ENCODE data around the gene ARHGEF25.
A peak's percentile ranks its signal among the peaks of the same experiment; 100 is the strongest.
"Not testable (repeated sequence)": the region's sequence is repeated elsewhere in the genome, so short reads cannot be mapped to it uniquely, and the experiment has no call there.

Gene ARHGEF25

GRCh38 chr12:57579677-57580465 is 31.4 kb upstream of the ARHGEF25 start:
- Mint-ChIP-seq H3K4me3 (no peak overlapping the region), H3K27ac (no peak overlapping the region), H3K9me3 (no peaks in the 10 kb centered on the region), H3K27me3 (peaks cover 24% of the 10 kb centered on the region), H3K36me3 (no peaks in the 10 kb centered on the region), H3K4me1 (peaks cover 8% of the 10 kb centered on the region)
- DNase-seq = no peak
- CTCF ChIA-PET = interaction anchor here (1.6 to 7.5 kb wide), 3 partner anchors 43 to 121 kb away, joined by 5 to 143 read pairs (median 14); partner anchors contain the start of gene GLI1

GRCh38 chr12:57580466-57580795 is 30.8 kb upstream of the ARHGEF25 start:
- CTCF ChIA-PET = interaction anchor here (0.8 to 7.5 kb wide), 5 partner anchors 9 to 122 kb away, joined by 3 to 143 read pairs (median 5); partner anchors contain the start of gene GLI1
- H3K36me3 Mint-ChIP-seq = no peaks in the 10 kb centered on the region
- peaks cover 22% of the 10 kb centered on the region for H3K27me3 Mint-ChIP-seq
- DNase-seq = no peak
- H3K4me3 Mint-ChIP-seq = no peak overlapping the region
- peaks cover 8% of the 10 kb centered on the region for H3K4me1 Mint-ChIP-seq
- no peaks in the 10 kb centered on the region for H3K9me3 Mint-ChIP-seq
- no peak overlapping the region for H3K27ac Mint-ChIP-seq

GRCh38 chr12:57581802-57582201 is 29.4 kb upstream of the ARHGEF25 start:
- Mint-ChIP-seq H3K27ac (no peak overlapping the region), H3K4me1 (peaks cover 8% of the 10 kb centered on the region), H3K27me3 (peaks cover 14% of the 10 kb centered on the region), H3K9me3 (no peaks in the 10 kb centered on the region), H3K36me3 (no peaks in the 10 kb centered on the region), H3K4me3 (no peak overlapping the region)
- CTCF ChIA-PET = interaction anchor here (0.7 to 7.5 kb wide), 10 partner anchors 11 to 323 kb away, joined by 3 to 143 read pairs (median 4); partner anchors contain the start of genes B4GALNT1, GLI1 and PIP4K2C
- no peak for DNase-seq

- peaks cover 14% of the 10 kb centered on the region for H3K27me3 Mint-ChIP-seq
- H3K4me1 Mint-ChIP-seq = peaks cover 8% of the 10 kb centered on the region
- no peaks in the 10 kb centered on the region for H3K9me3 Mint-ChIP-seq
- CTCF ChIA-PET = interaction anchor here (0.6 to 7.5 kb wide), 18 partner anchors 7 to 337 kb away, joined by 3 to 143 read pairs (median 7); partner anchors contain the start of genes B4GALNT1, DCTN2, DTX3 and GLI1
- H3K27ac Mint-ChIP-seq = no peak overlapping the region
- no peak for DNase-seq
- H3K4me3 Mint-ChIP-seq = no peak overlapping the region
- no peaks in the 10 kb centered on the region for H3K36me3 Mint-ChIP-seq
These were observed 28.8 kb upstream of the ARHGEF25 start for GRCh38 chr12:57582440-57582839.

- CTCF ChIA-PET = interaction anchor here (0.6 to 7.5 kb wide), 34 partner anchors 8 to 337 kb away, joined by 3 to 143 read pairs (median 6); partner anchors contain the start of genes B4GALNT1, DCTN2, DTX3 and GLI1
- Mint-ChIP-seq H3K9me3 (no peaks in the 10 kb centered on the region), H3K27me3 (peaks cover 7% of the 10 kb centered on the region), H3K36me3 (no peaks in the 10 kb centered on the region), H3K4me3 (no peak overlapping the region), H3K4me1 (peaks cover 8% of the 10 kb centered on the region), H3K27ac (no peak overlapping the region)
- peak; percentile 79 for DNase-seq
These were observed 28.0 kb upstream of the ARHGEF25 start for GRCh38 chr12:57583008-57583831.

GRCh38 chr12:57584050-57584449 is 27.2 kb upstream of the ARHGEF25 start:
- peaks cover 8% of the 10 kb centered on the region for H3K4me1 Mint-ChIP-seq
- no peaks in the 10 kb centered on the region for H3K36me3 Mint-ChIP-seq
- DNase-seq = no peak
- H3K4me3 Mint-ChIP-seq = no peak overlapping the region
- H3K9me3 Mint-ChIP-seq = no peaks in the 10 kb centered on the region
- no peak overlapping the region for H3K27ac Mint-ChIP-seq
- CTCF ChIA-PET = interaction anchor here (0.8 to 7.5 kb wide), 23 partner anchors 8 to 219 kb away, joined by 3 to 143 read pairs (median 8); partner anchors contain the start of genes DTX3, OS9 and PIP4K2C
- H3K27me3 Mint-ChIP-seq = peaks cover 6% of the 10 kb centered on the region

- DNase-seq = no peak
- peaks cover 8% of the 10 kb centered on the region for H3K4me1 Mint-ChIP-seq
- CTCF ChIA-PET = interaction anchor here (0.6 to 7.5 kb wide), 14 partner anchors 8 to 1864 kb away, joined by 3 to 143 read pairs (median 6); partner anchors contain the start of genes DTX3, OS9 and PIP4K2C
- no peak overlapping the region for H3K27ac Mint-ChIP-seq
- H3K36me3 Mint-ChIP-seq = no peaks in the 10 kb centered on the region
- H3K27me3 Mint-ChIP-seq = peaks cover 6% of the 10 kb centered on the region
- H3K9me3 Mint-ChIP-seq = no peaks in the 10 kb centered on the region
- no peak overlapping the region for H3K4me3 Mint-ChIP-seq
These were observed 26.5 kb upstream of the ARHGEF25 start for GRCh38 chr12:57584690-57585089.

- H3K27ac Mint-ChIP-seq = no peak overlapping the region
- peaks cover 8% of the 10 kb centered on the region for H3K4me1 Mint-ChIP-seq
- H3K9me3 Mint-ChIP-seq = no peaks in the 10 kb centered on the region
- H3K27me3 Mint-ChIP-seq = peaks cover 6% of the 10 kb centered on the region
- CTCF ChIA-PET = interaction anchor here (0.6 to 7.5 kb wide), 12 partner anchors 7 to 1864 kb away, joined by 3 to 143 read pairs (median 8); partner anchors contain the start of genes OS9 and PIP4K2C
- no peak for DNase-seq
- no peaks in the 10 kb centered on the region for H3K36me3 Mint-ChIP-seq
- no peak overlapping the region for H3K4me3 Mint-ChIP-seq
These were observed 26.1 kb upstream of the ARHGEF25 start for GRCh38 chr12:57585156-57585555.

GRCh38 chr12:57586128-57586527 is 25.1 kb upstream of the ARHGEF25 start:
- H3K36me3 Mint-ChIP-seq = no peaks in the 10 kb centered on the region
- CTCF ChIA-PET = interaction anchor here (1.3 to 7.5 kb wide), 2 partner anchors 37 to 41 kb away, joined by 3 to 143 read pairs; no protein-coding TSS in a partner anchor
- DNase-seq = no peak
- H3K27me3 Mint-ChIP-seq = peaks cover 6% of the 10 kb centered on the region
- H3K4me3 Mint-ChIP-seq = no peak overlapping the region
- no peaks in the 10 kb centered on the region for H3K9me3 Mint-ChIP-seq
- H3K27ac Mint-ChIP-seq = no peak overlapping the region
- H3K4me1 Mint-ChIP-seq = peaks cover 14% of the 10 kb centered on the region

- Mint-ChIP-seq H3K27ac (no peak overlapping the region), H3K4me1 (peaks cover 19% of the 10 kb centered on the region), H3K9me3 (no peaks in the 10 kb centered on the region), H3K27me3 (peaks cover 6% of the 10 kb centered on the region), H3K36me3 (no peaks in the 10 kb centered on the region), H3K4me3 (no peak overlapping the region)
- no peak for DNase-seq
- CTCF ChIA-PET = no interaction called here
These were observed 24.3 kb upstream of the ARHGEF25 start for GRCh38 chr12:57586832-57587429.

GRCh38 chr12:57588951-57589610 is 22.2 kb upstream of the ARHGEF25 start:
- H3K36me3 Mint-ChIP-seq, H3K27ac Mint-ChIP-seq, H3K4me3 Mint-ChIP-seq, DNase-seq, H3K9me3 Mint-ChIP-seq, H3K27me3 Mint-ChIP-seq: not testable (repeated sequence)
- CTCF ChIA-PET = interaction anchor here (0.7 kb wide), 1 partner anchor 132 kb away, joined by 3 read pairs; no protein-coding TSS in a partner anchor
- H3K4me1 Mint-ChIP-seq = peaks cover 27% of the 10 kb centered on the region

GRCh38 chr12:57590479-57590863 is 20.8 kb upstream of the ARHGEF25 start:
- peaks cover 10% of the 10 kb centered on the region for H3K36me3 Mint-ChIP-seq
- DNase-seq = no peak
- H3K9me3 Mint-ChIP-seq = no peaks in the 10 kb centered on the region
- H3K27ac Mint-ChIP-seq = peak overlapping the region; percentile 73
- CTCF ChIA-PET = interaction anchor here (0.9 to 4.8 kb wide), 4 partner anchors 8 to 347 kb away, joined by 3 to 26 read pairs (median 6); partner anchors contain the start of gene B4GALNT1
- H3K4me1 Mint-ChIP-seq = peaks cover 25% of the 10 kb centered on the region
- H3K4me3 Mint-ChIP-seq = peak overlapping the region; percentile 83
- H3K27me3 Mint-ChIP-seq = no peaks in the 10 kb centered on the region
